Transverse colon (tissue), 4 donors: ENCODE data around the gene LCN2. TPM values are rescaled to one million over a fixed set of nuclear protein-coding genes. Genes with fewer than 3 reads are reported as not detected.

ENCODE experiments used
- DNase-seq: peaks from one replicate; pipeline ENCODE4 v3.0.0-alpha.2; 2019
- H3K27ac ChIP-seq, 4 donors: fragments of 200-600 bp; sonication (generic); 2 replicates each; pipeline ENCODE4 v1.5.1; 2016 to 2018; ENCODE audit warnings: inconsistent platforms in 4 of 4
- H3K27me3 ChIP-seq: fragments of 200-600 bp; sonication (generic); 2 replicates; pipeline ENCODE4 v1.5.1; 2017; ENCODE audit warnings: inconsistent platforms
- H3K36me3 ChIP-seq, 4 donors: fragments of 200-600 bp; sonication (generic); 2 replicates each; pipeline ENCODE4 v1.5.1; 2017 to 2019; ENCODE audit warnings: inconsistent platforms in 4 of 4
- H3K4me1 ChIP-seq, 4 donors: fragments of 200-600 bp; sonication (generic); 2 replicates each; pipeline ENCODE4 v1.5.1; 2017 to 2020; ENCODE audit warnings: inconsistent platforms in 4 of 4
- H3K4me3 ChIP-seq, 4 donors: fragments of 200-600 bp; sonication (generic); 1 replicate in 1 of 4; 2 replicates in 3 of 4; pipeline versions ENCODE4 v1.5.1 to v1.6.1; 2017 to 2019; ENCODE audit warnings: inconsistent platforms in 4 of 4
- H3K9me3 ChIP-seq, 2 donors: fragments of 200-600 bp; sonication (generic); 2 replicates each; pipeline ENCODE4 v1.5.1; 2017 to 2019; ENCODE audit warnings: inconsistent platforms in 2 of 2
- EP300 ChIP-seq: sonication (generic); formaldehyde crosslinking; IDR thresholded peaks from one replicate; pipeline ENCODE4 v1.6.1; 2017; ENCODE audit warnings: antibody characterized with exemption, low read depth
- POLR2A ChIP-seq: fragments of 450-650 bp; IDR thresholded peaks from one replicate; pipeline ENCODE4 v1.6.1; 2016; ENCODE audit warnings: antibody characterized with exemption, mild to moderate bottlenecking, moderate library complexity
- POLR2AphosphoS5 ChIP-seq, 3 donors: sonication (generic); formaldehyde crosslinking; IDR thresholded peaks; one replicate each; pipeline ENCODE4 v1.6.1; 2016; ENCODE audit warnings: antibody characterized with exemption in 3 of 3
- WGBS, 2 donors: methylation state at CpG; one replicate each; pipeline ENCODE4 v1.1.5; 2018; ENCODE audit warnings: low coverage in 1 of 2; 5-methylcytosine and 5-hydroxymethylcytosine counted together
- in situ Hi-C, 4 donors: fragments of 200-750 bp; cut with MboI; loops; one replicate each; pipeline versions ENCODE4 v1.15.0 to v1.15.1; 2017; ENCODE audit warnings: low sequenced_read_pairs in 3 of 4, low pct_ligation_motif_present in 1 of 4, low pct_unique_long_range_greater_than_20kb in 1 of 4
- intact Hi-C: fragments of 100-400 bp; cut with DNase I; formaldehyde crosslinking; loops from one replicate; pipeline ENCODE4 v1.15.1; 2023; ENCODE audit warnings: low total_unique reads
- total RNA-seq, 4 donors: library from RNA; depleted of rRNA; stranded (reverse); fragments of >200 nt; gene quantifications; one replicate each; pipeline ENCODE4 v1.1.0, GENCODE V29; 2016
- TF ChIP-seq, protein P1 (sequence below), 5 experiments: fragments of 200-600 bp in 3 of 5; fragments of 450-650 bp in 2 of 5; sonication (generic) in 3 of 5; IDR thresholded peaks; 1 replicate in 2 of 5; 2 replicates in 3 of 5; pipeline ENCODE4 v1.5.1; 2016 to 2017; ENCODE audit warnings: antibody characterized with exemption in 5 of 5, inconsistent platforms in 3 of 5, mild to moderate bottlenecking in 2 of 5, moderate library complexity in 1 of 5

LCN2 gene
- total RNA-seq, 4 donors from 2014 or later: 8.6 to 115 (median 37.3) TPM

DNA sequence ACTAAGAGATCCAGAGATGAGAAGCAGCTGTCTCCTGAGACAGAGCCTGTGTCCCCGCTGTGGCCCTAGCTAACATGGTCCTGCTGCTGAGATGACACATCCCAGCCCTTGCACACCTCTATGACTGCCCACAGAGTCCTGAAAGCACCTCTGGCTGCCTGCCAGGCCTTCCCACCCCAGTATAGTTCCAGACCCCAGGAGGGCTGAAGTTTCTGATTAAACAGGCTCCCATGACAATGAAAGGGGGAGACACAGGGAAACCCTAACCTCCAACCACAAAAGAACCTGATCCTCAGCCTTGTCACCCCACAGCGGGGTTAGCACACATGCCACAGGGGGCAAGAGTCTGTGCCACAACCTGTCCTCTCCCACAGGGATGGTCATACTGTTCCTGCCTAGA lies 26.5 kb downstream of the LCN2 start:
- DNase-seq: no peak
- Histone ChIP-seq H3K27me3 (no peaks in the 10 kb centered on the region), H3K36me3 (peaks cover 0 to 42% (median 20%) of the 10 kb centered on the region in 4 donors), H3K4me3 (no peak overlapping the region), H3K27ac (peak overlapping the region; percentile 18 to 48 (median 20)), H3K9me3 (no peaks in the 10 kb centered on the region), H3K4me1 (no peaks in the 10 kb centered on the region)
- in situ Hi-C loops (no loop called here), intact Hi-C loops (no loop called here)
- 89% methylated on average over 2 of the region's 2 CpGs; no CpG with 5 or more reads in 1 of the 2 donors for WGBS, 2 donors
- no peak for TF ChIP-seq POLR2A
- no peak for TF ChIP-seq POLR2AphosphoS5 (IDR thresholded peaks at IDR 0.05)
- no peak for TF ChIP-seq EP300
- TF ChIP-seq, protein P1, sequence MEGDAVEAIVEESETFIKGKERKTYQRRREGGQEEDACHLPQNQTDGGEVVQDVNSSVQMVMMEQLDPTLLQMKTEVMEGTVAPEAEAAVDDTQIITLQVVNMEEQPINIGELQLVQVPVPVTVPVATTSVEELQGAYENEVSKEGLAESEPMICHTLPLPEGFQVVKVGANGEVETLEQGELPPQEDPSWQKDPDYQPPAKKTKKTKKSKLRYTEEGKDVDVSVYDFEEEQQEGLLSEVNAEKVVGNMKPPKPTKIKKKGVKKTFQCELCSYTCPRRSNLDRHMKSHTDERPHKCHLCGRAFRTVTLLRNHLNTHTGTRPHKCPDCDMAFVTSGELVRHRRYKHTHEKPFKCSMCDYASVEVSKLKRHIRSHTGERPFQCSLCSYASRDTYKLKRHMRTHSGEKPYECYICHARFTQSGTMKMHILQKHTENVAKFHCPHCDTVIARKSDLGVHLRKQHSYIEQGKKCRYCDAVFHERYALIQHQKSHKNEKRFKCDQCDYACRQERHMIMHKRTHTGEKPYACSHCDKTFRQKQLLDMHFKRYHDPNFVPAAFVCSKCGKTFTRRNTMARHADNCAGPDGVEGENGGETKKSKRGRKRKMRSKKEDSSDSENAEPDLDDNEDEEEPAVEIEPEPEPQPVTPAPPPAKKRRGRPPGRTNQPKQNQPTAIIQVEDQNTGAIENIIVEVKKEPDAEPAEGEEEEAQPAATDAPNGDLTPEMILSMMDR (IDR thresholded peaks at IDR 0.05): no peak

DNA sequence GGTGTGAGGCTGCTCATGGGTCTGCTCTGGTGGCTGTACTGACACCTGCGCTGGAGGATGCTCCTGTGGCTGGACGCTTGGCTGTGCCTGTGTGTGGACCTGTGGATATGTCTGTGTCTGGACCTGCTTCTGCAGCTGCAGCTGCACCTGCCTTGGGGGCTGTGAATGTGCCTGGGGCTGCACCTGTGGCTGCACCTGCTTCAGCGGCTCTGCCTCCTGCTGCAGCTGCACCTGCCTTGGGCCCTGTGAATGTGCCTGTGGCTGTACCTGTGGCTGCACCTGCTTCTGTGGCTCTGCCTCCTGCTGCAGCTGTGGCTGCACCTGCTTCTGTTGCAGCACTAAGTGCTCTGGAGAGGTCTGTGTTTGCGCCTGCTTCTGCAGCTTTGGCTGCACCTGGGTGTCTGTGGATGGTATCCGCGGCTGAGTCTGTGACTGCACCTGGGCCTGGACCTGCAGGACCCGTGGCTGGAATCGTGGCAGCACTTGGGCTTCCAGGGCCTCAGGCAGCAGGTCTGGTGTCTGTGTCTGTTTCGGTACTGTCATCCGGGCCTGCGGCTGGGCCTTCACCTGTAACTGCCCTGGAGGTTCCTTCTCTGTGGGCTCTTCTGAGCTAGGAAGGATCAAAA lies 29.7 kb downstream of the LCN2 start:
- intact Hi-C loops (no loop called here), in situ Hi-C loops (no loop called here)
- no peak overlapping the region for H3K27ac ChIP-seq
- WGBS, 2 donors: 100% methylated on average over 8 of the region's 11 CpGs; no CpG with 5 or more reads in 1 of the 2 donors
- H3K4me3 ChIP-seq: no peak overlapping the region
- DNase-seq: no peak
- H3K27me3 ChIP-seq: no peaks in the 10 kb centered on the region
- peaks cover 3 to 44% (median 25%) of the 10 kb centered on the region in 4 donors for H3K36me3 ChIP-seq
- H3K4me1 ChIP-seq: no peaks in the 10 kb centered on the region
- no peaks in the 10 kb centered on the region for H3K9me3 ChIP-seq
- TF ChIP-seq POLR2AphosphoS5 (IDR thresholded peaks at IDR 0.05): no peak
- TF ChIP-seq, protein P1 (IDR thresholded peaks at IDR 0.05): no peak
- no peak for TF ChIP-seq POLR2A
- TF ChIP-seq EP300: no peak

DNA sequence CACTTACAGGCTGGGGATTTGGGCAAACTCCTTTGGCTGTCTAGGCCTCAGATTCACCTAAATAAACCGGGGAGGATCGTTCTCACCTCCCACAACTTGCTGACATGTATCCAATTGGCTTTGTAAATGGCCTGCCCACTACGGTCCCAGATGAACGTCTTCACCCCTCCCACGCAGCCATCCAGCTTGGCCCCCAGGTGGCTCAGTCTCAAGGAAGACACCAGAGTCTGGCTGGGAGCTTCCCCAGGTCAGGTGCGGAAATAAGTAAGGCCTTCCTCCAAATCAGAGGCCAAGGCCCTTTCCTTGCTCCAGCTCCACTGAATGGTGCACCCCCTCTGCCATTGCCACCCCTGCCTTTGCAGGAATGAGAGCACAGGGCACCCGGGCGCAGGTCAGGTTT lies 30.7 kb downstream of the LCN2 start:
- Histone ChIP-seq H3K9me3 (no peaks in the 10 kb centered on the region), H3K4me3 (no peak overlapping the region), H3K27me3 (no peaks in the 10 kb centered on the region), H3K4me1 (no peaks in the 10 kb centered on the region), H3K36me3 (peaks cover 3 to 46% (median 28%) of the 10 kb centered on the region in 4 donors), H3K27ac (no peak overlapping the region)
- DNase-seq: no peak
- TF ChIP-seq EP300: no peak
- TF ChIP-seq, protein P1 (IDR thresholded peaks at IDR 0.05): no peak
- no peak for TF ChIP-seq POLR2AphosphoS5 (IDR thresholded peaks at IDR 0.05)
- no peak for TF ChIP-seq POLR2A
- 96% methylated on average over 8 of the region's 8 CpGs; no CpG with 5 or more reads in 1 of the 2 donors for WGBS, 2 donors
- intact Hi-C loops: no loop called here
- in situ Hi-C loops: no loop called here

DNA sequence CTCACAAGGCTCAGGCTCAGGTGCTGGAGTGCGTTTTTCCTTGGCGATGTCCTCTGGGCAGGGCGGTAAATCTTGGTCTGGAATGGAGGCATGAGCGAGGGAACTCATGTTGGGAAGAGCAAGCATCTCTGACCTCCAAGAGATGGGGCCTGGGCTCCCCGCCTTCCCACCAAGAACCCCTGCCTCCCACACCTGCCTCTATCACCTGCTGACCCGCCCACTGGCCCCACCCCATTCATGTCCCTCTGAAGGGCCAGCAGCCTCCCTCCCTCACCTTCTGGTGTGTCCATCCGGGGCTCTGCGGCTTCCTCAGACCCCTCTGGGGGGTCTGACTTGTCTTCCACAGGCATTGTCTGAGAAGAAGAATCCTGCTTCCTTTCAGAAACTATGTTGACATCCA lies 31.2 kb downstream of the LCN2 start:
- 96% methylated on average over 8 of the region's 8 CpGs; no CpG with 5 or more reads in 1 of the 2 donors for WGBS, 2 donors
- H3K27me3 ChIP-seq: no peaks in the 10 kb centered on the region
- H3K4me1 ChIP-seq: no peaks in the 10 kb centered on the region
- no peak for TF ChIP-seq POLR2A
- TF ChIP-seq, protein P1 (IDR thresholded peaks at IDR 0.05): no peak
- H3K27ac ChIP-seq: no peak overlapping the region
- H3K9me3 ChIP-seq: no peaks in the 10 kb centered on the region
- intact Hi-C loops (no loop called here), in situ Hi-C loops (no loop called here)
- no peak overlapping the region for H3K4me3 ChIP-seq
- H3K36me3 ChIP-seq: peaks cover 3 to 48% (median 28%) of the 10 kb centered on the region in 4 donors
- no peak for DNase-seq
